GM21576 (cell line): ENCODE measurements around the gene PROZ.
A peak's percentile ranks its signal among the peaks of the same experiment; 100 is the strongest.
"Not testable (repeated sequence)": the region's sequence is repeated elsewhere in the genome, so short reads cannot be mapped to it uniquely, and the experiment has no call there.

Source experiments
- ATAC-seq: cut with Tn5 transposase; IDR thresholded peaks from one replicate; pipeline ENCODE4 v1.9.1; 2021; ENCODE audit warnings: mild to moderate bottlenecking, moderate library complexity; ENCODE audit not compliant: unreplicated experiment

PROZ gene

DNA sequence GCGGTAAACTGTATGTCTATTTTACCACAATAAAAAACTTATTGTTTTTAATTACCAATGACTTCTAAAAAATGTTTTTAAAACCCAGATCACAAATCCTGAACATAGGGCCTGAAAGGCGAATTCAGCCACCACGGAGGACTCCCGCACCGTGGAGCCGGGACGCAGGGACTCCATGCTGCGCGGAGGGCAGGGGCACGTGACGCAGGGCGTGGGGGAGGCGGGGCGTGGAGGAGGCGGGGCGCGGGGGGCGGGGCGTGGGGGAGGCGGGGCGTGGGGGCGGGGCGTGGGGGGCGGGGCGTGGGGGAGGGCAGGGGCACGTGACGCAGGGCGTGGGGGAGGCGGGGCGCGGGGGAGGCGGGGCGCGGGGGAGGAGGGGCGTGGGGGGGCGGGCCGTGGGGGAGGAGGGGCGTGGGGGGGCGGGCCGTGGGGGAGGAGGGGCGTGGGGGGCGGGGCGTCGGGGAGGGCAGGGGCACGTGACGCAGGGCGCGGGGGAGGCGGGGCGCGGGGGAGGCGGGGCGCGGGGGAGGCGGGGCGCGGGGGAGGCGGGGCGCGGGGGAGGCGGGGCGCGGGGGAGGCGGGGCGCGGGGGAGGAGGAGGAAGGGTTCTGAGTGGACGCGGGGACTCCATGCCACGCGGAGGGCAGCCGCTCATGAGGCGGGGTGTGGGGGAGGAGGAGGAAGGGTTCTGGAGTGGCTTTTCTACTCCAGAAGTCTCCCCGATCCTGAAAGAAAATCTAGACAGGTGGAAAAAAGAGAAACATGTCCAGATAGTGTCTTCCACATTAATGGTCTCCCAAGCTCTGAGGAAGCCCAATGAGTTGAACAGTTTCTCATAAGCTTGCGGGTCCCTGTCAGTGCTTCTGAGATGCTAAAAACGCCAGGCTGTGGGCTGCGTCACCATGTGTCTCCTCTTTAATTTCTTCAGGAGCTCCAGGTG, 4.4 kb upstream of the PROZ start:
- ATAC-seq: peak; percentile 56

DNA sequence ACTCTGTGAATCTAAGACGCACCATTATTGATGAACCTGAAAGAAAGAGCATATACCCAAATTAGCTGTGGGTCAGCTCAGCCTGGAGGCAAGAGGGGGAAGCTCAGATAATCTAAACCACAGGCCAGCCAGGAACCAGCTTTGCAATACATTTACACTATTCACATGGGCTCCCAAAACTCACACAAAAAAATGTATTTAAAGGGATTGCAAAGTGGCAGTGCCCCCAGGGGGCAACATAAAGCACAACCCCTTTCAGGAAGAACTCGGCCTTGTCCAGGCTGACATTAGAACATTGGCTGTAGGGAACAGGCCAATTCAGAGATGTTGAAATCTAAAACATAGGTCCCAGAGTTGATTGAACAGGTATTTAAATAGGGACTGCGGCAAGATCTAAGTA, 3.2 kb upstream of the PROZ start:
- ATAC-seq: no peak

DNA sequence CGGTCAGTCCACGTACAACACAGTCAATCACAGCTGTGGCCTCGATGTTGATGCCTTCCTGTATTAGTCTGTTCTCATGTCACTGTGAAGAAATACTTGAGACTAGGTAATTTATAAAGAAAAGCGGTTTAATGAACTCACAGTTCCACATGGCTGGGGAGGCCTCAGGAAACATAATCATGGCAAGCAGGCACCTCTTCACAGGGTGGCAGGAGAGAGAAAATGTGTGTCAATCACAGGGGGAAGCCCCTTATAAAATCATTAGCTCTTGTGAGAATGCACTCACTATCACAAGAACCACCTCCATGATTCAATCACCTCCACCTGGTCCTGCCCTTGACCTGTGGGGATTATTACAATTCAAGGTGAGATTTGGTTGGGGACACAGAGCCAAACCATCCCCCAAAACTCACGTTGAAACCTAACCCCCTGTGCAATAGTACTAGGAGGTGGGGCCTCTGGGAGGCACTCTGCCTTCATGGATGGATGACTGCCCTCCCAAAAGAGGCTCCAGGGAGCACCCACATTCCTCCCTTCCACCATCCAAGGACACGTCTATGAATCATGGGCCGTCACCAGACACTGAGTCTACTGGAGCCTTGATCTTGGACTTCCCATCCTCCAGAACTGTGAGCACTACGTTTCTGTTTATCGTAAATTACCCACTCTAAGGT, 2.3 kb upstream of the PROZ start:
- no peak for ATAC-seq

DNA sequence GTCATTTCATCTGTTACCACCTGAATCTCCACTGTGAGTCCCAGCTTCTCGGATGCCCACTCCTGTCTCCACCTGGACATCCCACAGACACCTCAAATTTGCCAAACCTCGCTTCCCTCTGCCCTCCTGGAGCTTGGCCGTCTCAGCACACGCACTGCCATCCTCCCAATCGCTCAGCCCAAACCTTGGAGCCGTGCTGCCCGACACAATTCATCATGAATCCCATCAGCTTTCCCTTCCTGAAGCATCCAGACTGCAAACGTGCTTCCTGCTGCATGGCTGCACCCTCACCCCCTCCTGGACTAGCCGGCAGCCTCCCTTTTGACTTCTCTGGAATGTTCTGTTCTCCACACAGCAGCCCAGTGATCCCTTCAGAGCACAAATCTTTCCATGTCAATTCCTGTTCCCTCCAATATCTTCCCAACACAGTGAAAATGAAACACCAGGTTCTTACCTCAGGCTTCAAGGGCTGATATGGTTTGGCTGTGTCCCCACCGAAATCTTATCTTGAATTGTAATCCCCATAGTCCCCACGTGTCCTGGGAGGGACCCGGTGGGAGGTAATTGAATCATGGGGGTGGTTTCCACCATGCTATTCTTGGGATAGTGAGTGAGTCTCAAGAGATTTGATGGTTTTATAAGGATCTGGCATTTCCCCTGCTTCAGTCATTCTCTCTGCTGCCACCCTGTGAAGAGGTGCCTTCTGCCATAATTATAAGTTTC, 1.1 kb upstream of the PROZ start:
- ATAC-seq: no peak

DNA sequence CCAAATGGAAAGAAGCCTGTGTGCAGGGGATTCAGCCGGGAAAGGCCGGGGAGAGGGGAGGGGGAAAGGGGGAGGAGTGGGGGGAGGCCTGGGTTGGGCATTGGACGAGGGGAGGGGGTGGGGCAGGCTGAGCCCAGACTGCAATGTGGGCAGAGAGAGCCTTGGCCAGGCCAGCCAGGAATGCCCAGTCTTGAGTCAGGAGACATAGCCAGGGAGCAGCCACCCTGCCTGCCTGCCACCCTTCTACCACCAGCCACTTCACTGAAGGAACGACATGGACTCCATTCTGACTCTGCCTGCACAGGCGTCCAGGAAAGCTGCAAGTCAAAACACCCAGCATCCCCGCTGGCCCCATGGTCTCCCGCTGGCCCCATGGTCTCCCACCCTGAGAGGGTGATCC, 498 bp downstream of the PROZ start:
- no peak for ATAC-seq

DNA sequence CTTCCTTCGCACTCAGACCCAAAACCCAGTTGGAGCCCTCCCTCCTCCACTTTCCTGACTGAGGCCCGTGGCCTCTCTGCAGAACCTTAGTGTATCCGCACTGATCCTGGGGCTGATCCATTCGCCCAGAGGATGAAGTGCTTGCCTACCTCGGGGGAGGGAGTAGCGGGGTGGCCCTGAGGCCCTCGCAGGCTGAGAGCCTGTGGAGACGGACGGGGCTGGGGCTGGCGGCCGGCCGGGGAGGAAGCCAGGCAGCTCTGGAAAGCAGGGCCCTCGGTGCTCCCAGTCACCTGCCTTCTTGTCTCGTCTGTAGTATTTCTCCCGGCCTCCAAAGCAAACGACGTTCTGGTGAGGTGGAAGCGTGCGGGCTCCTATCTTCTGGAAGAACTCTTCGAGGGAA, 1.3 kb downstream of the PROZ start:
- no peak for ATAC-seq

- no peak for ATAC-seq
Measured at GRCh38 chr13:113160983-113161382, 2.5 kb downstream of the PROZ start.

GRCh38 chr13:113161433-113161832, 3.0 kb downstream of the PROZ start:
- ATAC-seq: no peak

- ATAC-seq: not testable (repeated sequence)
Measured at GRCh38 chr13:113161975-113162374, 3.5 kb downstream of the PROZ start.

DNA sequence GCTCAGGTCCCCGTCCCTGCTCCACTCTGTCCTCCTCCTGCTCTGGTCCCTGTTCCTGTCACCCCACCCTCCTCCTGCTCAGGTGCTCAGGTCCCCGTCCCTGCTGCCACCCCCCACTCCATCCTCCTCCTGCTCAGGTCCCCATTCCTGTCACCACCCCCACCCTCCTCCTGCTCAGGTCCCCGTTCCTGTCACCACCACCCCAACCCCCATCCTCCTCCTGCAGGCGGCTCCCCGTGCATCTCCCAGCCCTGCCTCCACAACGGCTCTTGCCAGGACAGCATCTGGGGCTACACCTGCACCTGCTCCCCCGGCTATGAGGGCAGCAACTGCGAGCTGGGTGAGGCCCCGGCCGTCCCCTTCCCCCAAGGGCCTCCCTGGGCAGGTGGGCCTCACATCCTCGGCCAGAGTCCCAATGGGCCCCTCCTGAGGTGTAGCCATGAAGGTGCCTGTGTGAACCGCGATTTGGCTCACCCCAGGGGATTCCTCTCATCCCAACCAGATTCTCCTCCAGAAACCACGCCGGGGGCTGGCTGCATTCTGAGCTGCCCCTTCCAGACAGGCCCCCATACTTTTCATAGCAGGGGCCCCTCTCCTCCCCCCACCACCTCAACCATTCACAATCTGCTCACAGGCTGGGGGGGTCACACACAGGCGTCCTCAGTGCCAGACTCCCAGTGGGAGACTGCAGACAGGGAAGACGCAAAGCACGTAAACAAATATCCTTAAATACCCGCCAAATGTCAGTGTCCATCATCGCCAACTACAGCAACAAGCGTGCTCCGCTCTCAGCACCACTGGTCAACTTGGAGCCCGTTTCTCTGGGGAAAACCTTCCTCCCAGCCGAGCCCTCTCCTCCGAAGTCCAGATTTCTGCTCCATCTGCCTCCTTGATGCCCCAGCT, 4.6 kb downstream of the PROZ start:
- no peak for ATAC-seq

DNA sequence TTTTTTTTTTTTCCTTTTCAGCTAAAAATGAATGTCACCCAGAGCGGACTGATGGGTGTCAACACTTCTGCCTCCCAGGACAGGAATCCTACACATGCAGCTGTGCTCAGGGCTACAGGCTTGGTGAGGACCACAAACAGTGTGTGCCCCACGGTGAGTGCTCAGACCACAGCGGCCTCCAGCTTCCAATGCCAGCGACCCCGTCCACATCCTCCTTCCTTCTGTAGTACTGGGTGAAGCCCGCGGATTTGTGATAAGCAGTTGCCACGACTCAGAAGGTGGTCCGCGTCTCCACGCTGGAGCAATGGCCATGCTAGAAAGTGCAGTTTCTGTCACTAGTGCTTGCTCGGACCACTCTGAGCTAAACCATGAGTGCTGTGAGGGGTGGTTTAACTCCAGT, 6.0 kb downstream of the PROZ start:
- no peak for ATAC-seq

- ATAC-seq: no peak
Measured at GRCh38 chr13:113166266-113166665, 7.8 kb downstream of the PROZ start.

- no peak for ATAC-seq
Measured at GRCh38 chr13:113166681-113167080, 8.2 kb downstream of the PROZ start.

GRCh38 chr13:113167155-113167554, 8.7 kb downstream of the PROZ start:
- ATAC-seq: no peak

DNA sequence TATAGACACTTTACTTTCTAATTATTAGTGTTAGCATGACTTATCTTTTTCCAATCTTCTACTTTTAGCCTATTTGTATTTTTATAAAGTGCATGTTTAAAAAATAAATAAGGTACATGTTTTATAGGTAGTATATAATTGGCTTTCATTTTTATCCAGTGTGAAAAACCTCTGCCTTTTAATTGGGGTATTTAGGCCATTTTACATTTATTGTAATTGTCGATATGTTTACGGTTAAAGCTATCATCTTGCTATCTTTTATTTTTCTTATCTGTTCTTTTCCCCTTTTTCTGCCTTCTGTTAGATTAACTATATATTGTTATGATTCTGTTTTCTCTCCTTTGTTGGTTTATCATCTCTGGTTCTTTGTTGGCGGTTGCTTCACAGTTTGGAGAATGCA, 9.1 kb downstream of the PROZ start:
- no peak for ATAC-seq

DNA sequence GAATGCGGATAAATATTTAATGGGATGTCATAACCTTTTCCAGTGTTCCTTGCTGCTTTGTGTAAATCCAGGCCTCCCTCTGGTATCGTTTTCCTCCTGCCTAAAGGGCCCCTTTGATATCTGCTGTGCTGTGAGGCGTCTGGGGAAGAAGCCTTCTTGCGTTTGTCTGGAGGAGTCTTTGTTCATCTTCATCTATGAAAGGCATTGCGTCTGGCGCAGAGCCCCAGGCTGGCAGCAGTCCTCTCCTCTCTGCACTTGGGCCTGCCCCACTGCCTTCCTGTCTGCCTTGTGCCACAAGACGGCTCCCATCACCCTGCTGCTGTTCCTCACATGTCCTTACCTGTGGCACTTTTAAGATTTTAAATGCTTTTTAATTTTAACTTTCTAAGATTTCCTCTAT, 9.8 kb downstream of the PROZ start:
- no peak for ATAC-seq

- no peak for ATAC-seq
Measured at GRCh38 chr13:113169277-113170272, 11.1 kb downstream of the PROZ start.

DNA sequence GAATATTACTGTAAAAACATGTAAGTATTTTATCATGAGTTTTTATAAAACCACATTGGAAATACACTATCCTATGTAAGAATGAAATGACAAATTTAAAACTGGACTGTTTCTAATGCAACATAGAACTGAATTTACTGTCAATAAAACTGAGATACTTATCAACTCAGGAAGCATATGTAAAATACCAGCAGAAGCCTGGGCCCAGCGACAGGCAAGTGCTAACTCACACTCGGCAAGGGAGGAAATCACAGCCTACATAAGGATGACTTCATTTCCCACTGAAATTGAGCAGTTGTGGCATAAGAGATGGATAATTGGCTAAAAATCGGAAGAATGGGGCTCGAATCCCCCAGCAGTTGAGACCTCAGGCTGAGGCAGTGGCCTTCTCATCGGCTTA, 12.1 kb downstream of the PROZ start:
- ATAC-seq: no peak
